ENCODE measurements around the gene WAS.
A peak's percentile ranks its signal among the peaks of the same experiment; 100 is the strongest.

The WAS gene

GRCh38 chrX:48736878-48737212 is 53.2 kb downstream of the WAS start:
- TF ChIP-seq CTCF (IDR thresholded peaks at IDR 0.05) (no peak), ZFX (IDR thresholded peaks at IDR 0.05; ENCODE audit: borderline replicate concordance) (no peak)
- peak overlapping the region; percentile 86 for H3K27ac ChIP-seq

- TF ChIP-seq ZFX (IDR thresholded peaks at IDR 0.05; ENCODE audit: borderline replicate concordance) (no peak), CTCF (IDR thresholded peaks at IDR 0.05) (no peak)
- H3K27ac ChIP-seq = peak overlapping the region; percentile 86
Observed at GRCh38 chrX:48737213-48737938, 53.8 kb downstream of the WAS start.

GRCh38 chrX:48737940-48738339 is 54.3 kb downstream of the WAS start:
- no peak for TF ChIP-seq CTCF (IDR thresholded peaks at IDR 0.05)
- no peak for TF ChIP-seq ZFX (IDR thresholded peaks at IDR 0.05; ENCODE audit: borderline replicate concordance)

More at GRCh38 chrX:48737940-48738339, 54.3 kb downstream of the WAS start:
- H3K27ac ChIP-seq = peak overlapping the region; percentile 86

All from 22Rv1 (cell line).